B cell (primary cell): Measurements from ENCODE around the gene RABGAP1L.

Source experiments
- EZH2 ChIP-seq: IDR thresholded peaks from 2 replicates; pipeline ENCODE4 v1.6.1; 2012; ENCODE audit warnings: borderline replicate concordance, low read depth, mild to moderate bottlenecking, moderate library complexity, low read length; ENCODE audit not compliant: insufficient read depth, poor library complexity, severe bottlenecking
- TF ChIP-seq, protein P1 (sequence below): fragments of 200-600 bp; IDR thresholded peaks from one replicate; pipeline ENCODE4 v1.8.0; 2022; ENCODE audit warnings: antibody characterized with exemption, mild to moderate bottlenecking

DNA sequence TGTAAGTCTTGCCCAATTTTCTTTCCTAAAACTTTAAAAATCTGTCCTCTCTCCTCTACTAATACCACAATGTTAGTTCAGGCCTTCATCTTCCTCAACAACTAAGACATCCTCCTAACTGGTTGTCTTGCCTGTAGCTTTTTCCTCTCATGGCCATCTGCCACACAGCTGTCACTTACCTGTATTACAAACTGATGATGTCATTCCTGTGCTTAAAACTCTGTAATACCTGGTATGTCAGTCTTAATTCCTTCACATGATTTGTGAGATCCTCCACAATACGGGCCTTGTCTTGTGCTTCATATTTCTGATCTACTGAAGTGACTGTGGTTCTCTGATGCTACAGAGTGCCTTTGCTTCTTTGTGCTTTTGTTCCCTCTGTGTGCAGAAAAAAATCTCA, 854.1 kb downstream of the RABGAP1L start:
- TF ChIP-seq, protein P1, sequence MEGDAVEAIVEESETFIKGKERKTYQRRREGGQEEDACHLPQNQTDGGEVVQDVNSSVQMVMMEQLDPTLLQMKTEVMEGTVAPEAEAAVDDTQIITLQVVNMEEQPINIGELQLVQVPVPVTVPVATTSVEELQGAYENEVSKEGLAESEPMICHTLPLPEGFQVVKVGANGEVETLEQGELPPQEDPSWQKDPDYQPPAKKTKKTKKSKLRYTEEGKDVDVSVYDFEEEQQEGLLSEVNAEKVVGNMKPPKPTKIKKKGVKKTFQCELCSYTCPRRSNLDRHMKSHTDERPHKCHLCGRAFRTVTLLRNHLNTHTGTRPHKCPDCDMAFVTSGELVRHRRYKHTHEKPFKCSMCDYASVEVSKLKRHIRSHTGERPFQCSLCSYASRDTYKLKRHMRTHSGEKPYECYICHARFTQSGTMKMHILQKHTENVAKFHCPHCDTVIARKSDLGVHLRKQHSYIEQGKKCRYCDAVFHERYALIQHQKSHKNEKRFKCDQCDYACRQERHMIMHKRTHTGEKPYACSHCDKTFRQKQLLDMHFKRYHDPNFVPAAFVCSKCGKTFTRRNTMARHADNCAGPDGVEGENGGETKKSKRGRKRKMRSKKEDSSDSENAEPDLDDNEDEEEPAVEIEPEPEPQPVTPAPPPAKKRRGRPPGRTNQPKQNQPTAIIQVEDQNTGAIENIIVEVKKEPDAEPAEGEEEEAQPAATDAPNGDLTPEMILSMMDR, result no peak
- TF ChIP-seq EZH2, result no peak
